NCI-H2171 (cell line): ENCODE data around the gene DYNC1LI1.
"Not testable (repeated sequence)": the region's sequence is repeated elsewhere in the genome, so short reads cannot be mapped to it uniquely, and the experiment has no call there.

Experiments
- DNase-seq: peaks from one replicate; lab custom pipeline; 2025; lab: John Stamatoyannopoulos, UW

DYNC1LI1 gene

GRCh38 chr3:32531010-32531647 is 39.5 kb downstream of the DYNC1LI1 start:
- DNase-seq, result no peak

- DNase-seq, result no peak
Measured at GRCh38 chr3:32525720-32526119, 44.9 kb downstream of the DYNC1LI1 start.

- DNase-seq, result no peak
Measured at GRCh38 chr3:32522682-32523081, 48.0 kb downstream of the DYNC1LI1 start.

DNA sequence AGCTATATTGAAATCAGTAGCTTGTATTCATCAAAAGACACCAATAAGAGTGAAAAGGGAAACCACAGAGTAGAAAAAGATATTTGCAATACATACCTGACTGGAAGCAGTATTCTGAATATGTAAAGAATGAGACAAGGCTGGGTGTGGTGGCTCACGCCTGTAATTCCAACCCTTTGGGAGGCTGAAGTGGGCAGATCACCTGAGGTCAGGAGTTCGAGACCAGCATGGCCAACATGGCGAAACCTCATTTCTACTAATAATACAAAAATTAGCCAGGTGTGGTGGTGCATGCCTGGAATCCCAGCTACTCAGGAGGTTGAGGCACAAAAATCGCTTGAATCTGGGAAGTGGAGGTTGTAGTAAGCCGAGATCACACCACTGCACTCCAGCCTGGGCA is 51.7 kb downstream of the DYNC1LI1 start:
- not testable (repeated sequence) for DNase-seq

GRCh38 chr3:32516751-32517150 is 53.9 kb downstream of the DYNC1LI1 start:
- not testable (repeated sequence) for DNase-seq

DNA sequence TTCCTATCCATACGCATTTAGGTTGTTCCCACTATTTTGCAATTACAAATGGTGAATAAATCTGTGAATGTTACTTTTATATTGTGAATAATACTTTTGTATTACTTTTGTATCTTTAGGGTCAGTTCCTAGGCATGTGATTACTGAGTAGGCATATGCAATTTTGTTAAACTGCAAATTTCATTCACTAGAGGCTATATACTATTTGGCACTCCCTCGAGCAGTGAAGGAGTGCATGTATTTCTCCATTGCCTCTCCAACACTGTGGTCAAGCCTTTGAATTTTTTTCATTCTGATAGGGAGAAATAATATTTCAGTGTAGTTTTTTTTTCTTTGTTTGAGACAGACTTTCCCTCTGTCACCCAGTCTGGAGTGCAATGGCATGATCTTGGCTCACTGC is 59.7 kb downstream of the DYNC1LI1 start:
- no peak for DNase-seq

GRCh38 chr3:32510075-32510724 is 60.5 kb downstream of the DYNC1LI1 start:
- peak; percentile 7 for DNase-seq

GRCh38 chr3:32508711-32509110 is 61.9 kb downstream of the DYNC1LI1 start:
- DNase-seq, result peak; percentile 14

DNA sequence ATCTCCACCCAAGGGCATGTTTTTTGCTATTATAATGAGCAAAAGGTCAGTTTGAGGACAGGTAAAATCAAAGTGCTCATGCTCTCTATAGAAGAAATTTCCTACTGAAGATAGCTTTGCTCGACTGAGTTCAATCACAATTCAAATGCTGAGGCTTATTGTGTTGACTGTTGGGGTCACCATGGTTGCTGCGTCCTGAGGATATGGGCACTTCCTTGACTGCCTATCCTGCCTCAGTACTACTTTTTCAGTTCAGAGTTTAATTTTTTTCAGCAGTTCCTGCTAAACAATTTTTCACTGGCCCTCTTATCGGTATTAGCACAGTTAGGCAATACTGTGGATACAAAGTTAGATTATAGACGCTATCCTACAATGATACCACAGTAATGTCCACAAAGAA is 64.2 kb downstream of the DYNC1LI1 start:
- no peak for DNase-seq

GRCh38 chr3:32502946-32503286 is 67.7 kb downstream of the DYNC1LI1 start:
- no peak for DNase-seq

DNA sequence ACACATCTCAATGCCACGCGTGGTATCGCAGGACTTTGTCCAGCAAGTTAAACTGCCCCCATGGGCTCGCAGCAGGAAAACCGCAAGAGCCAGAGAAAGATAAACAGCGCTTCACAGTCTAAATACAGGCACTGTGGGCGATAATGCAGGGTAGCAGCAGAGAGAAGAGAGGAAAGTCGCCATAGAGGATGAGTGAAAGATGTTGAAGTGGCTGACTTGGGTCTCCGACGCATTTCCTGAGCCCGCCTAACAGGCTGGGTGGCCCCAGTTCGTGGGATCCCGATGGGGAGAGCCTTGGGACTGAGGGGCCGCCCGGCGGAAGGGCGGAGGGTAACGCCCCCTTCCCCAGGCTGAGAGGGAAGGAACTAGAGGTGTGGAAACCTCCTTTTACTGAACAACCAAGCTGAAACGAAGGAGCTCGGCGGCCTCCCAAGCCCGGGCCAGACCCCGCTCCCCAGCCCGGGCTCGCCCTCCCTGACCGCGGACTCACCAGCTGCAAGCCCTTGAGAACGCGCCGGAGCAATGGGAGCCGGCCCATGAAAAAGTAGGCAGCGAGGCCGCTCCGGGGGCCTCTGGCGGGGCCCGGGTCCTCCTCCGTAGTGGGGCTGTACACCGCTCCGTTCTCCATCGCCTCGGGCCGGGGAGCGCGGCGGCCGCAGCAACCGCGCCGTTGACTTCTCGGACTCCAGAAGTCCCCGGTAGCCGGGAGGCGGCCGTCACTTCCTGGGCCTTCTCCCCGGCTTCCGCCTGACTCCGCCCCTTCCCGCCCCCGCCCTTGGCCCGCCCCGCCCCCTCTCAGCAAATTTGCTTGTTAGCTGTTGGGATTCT is 68.3 kb downstream of the DYNC1LI1 start, which contains the start of gene CMTM6:
Gene CMTM6, minus strand, starts transcription at position 735 of the 828 bp plus-strand sequence. Its CDS starts 107 bp downstream, at position 628.
- DNase-seq, result peak; percentile 29

- no peak for DNase-seq
Measured at GRCh38 chr3:32501783-32502117, 68.9 kb downstream of the DYNC1LI1 start.

DNA sequence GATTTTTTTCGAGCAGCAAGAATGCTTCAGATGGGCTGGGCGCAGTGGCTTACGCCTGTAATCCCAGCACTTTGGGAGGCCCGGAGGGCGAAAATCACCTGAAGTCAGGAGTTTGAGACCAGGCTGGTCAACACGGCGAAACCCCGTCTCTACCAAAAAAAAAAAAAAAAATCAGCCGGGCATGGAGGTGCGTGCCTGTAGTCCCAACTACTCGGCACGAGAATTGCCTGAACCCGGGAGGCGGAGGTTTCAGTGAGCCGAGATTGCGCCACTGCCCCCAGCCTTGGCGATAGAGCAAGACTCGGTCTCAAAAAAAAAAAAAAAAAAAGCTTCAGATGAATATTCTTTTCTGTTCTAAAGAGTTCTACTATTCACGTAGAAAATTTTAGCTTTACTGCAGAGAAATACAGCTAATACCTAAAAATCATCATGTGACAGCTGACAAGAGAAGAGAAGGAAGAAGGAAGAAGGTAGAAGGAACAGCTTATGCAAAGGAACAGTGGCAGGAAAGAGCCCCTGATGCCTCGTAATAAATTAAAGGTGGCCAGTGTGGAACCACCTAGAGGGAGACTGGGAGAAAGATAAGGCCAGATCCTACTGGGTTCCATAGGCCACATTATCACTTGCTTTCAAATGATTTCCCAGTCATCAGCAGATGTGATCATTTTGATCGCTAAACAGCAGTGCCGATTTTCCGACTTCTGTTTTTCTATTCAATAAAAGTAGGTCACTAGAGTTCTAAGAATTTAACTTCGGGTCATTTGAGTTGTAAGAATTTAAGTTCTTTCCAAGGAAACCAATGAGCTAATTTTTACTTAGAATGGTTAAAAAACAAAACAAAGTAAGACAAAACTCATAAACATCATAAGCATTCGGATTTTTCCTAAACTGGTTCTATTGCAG is 69.5 kb downstream of the DYNC1LI1 start:
- DNase-seq, result no peak

GRCh38 chr3:32500231-32500630 is 70.4 kb downstream of the DYNC1LI1 start:
- DNase-seq, result no peak

DNA sequence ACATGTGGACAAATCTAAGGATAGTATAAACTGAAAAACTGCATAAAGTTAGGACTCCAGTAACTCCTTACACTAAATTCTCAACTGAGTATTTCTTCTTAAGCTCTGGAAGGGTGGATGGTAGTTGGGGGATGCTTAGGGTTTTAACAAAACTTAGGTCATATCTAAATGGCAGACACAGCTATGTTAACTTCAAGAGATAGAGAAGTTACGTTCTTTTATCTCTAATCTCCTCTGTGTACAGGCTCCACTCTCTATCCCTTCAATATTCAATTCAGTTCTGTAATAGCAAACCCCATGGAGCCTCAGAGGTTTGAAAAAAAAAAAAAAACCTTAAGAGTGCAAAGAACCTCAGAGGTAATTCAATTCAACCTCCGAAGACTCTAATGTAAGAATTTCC is 71.1 kb downstream of the DYNC1LI1 start:
- DNase-seq, result no peak

DNA sequence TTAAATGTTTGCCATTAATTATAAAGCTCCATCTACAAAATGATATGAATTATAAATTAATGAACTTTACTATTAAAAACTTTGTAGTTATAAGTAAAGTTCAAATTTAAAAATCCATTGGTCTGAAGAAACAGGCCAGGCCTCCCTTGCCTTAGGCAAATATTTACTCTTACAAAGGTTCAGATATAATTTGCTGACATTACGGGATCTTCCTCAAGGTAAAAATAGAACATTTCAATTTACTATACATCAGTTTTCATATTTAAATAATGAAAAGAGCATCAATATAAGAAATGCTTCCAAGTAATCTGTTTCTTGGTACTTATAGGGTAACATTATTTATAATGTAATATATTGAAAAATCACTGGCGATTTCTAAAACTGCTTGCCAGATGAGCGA is 71.7 kb downstream of the DYNC1LI1 start:
- DNase-seq, result no peak

DNA sequence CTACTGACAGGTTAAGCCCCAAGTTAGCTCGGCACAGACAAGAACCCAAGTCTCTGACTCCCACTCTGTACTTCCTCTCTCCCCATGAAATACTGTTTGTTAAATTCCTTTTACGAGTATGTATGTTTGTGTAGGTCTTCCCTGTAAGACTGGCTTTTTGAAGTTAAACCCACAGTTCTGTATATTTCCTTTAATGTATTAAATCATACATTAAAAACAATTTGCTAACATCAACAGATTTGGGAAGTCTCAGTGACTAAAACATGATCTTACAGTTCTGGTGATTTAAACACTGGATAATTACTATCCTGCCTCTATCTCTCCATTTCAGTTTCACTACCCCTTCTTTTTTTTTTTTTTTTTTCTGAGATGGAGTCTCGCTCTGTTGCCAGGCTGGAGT is 72.4 kb downstream of the DYNC1LI1 start:
- DNase-seq, result no peak

DNA sequence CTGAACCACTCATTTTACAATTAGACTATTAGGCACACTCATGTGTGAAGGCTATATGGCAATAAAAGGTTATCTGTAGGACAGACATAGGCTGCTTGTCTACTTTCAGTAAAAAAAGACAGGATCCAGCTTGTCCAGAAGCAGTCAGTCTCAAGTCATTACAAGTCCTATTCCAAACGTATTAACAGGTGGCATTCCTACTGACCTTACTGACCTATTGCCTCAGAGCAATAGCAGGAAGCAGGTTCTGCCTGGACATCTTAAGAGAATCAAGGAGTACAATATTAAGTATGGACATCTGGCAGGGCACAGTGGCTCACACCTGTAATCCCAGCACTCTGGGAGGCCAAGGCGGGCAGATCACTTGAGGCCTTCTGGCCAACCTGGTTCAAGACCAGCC is 75.0 kb downstream of the DYNC1LI1 start:
- no peak for DNase-seq

DNA sequence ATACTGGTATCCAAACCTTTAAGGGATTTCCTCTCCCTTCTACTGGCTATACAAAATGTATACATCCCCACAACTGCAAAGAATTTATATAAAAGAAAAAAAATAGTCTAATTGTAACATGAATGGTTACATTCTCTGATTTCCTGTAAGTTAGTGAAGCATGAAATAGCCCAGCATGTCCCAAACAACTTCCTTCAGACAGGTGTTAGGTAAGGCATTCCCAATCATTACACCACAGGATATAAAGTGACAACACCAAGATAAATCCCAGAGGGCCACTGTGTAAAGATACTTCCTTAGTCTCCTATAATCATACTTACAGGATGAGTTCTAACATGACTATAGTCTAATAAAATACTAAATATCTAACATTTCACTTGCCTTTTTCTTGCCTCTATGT is 75.6 kb downstream of the DYNC1LI1 start:
- DNase-seq, result no peak

DNA sequence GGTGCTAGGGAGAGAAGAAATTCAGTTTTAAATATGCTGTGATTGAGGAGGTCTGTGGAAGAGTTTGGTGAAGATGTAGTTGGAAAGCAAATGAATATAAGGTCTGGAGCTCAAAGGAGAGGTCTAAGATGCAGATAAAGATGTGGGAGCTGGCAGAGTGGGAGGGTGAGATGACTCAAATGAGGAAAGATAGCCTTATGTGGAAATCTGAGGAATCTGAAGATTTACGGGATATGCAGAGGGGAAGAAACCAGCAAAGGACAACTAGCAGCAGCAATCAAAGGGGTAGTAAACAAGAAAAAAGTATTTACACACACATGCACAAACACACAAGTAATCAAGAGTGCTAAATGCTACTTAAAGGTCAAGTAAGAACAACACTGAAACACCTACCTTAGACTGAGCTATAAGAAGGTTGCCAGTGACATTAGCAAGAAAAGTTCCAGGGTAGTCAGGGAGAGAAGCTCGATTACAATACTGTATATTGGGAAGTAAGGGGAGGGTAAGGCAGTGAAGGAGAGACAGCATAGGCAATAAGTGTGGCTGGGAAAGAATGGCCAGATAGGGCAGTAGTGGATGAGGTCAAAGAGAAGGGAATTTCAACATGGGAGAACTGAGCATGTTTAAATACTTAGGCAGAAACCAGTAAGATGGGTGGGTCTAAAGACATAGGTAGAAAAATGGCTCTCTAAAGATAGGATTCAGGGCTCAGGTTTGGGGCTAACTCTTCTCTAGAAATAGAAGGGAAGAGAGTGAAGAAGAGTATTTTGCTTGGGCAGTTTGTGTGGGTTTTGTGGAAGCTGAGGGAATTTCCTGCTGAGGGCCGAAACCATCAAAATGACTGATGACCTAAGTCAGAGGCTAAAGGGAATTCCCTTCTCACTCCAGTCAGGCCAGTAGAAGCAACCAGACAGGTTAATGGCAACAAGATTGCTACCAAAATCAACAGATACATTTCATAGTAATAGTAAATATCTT is 76.9 kb downstream of the DYNC1LI1 start:
- no peak for DNase-seq
